H54 (cell line): ENCODE measurements around the gene STC2.
"Not testable (repeated sequence)": the region's sequence is repeated elsewhere in the genome, so short reads cannot be mapped to it uniquely, and the experiment has no call there.

Source experiments
- DNase-seq: peaks from one replicate; pipeline ENCODE4 v3.0.0; 2011; ENCODE audit warnings: low spot score, mixed read lengths; ENCODE audit not compliant: insufficient read length
- FAIRE-seq: peaks from 3 replicates; lab custom pipeline; 2011; peaks lifted over from hg19 to GRCh38; lab: Jason Lieb, UNC
- POLR2A ChIP-seq: IDR thresholded peaks from 2 replicates; pipeline ENCODE4 v1.6.1; 2011; ENCODE audit warnings: low read depth, mild to moderate bottlenecking, low read length

The STC2 gene

DNA sequence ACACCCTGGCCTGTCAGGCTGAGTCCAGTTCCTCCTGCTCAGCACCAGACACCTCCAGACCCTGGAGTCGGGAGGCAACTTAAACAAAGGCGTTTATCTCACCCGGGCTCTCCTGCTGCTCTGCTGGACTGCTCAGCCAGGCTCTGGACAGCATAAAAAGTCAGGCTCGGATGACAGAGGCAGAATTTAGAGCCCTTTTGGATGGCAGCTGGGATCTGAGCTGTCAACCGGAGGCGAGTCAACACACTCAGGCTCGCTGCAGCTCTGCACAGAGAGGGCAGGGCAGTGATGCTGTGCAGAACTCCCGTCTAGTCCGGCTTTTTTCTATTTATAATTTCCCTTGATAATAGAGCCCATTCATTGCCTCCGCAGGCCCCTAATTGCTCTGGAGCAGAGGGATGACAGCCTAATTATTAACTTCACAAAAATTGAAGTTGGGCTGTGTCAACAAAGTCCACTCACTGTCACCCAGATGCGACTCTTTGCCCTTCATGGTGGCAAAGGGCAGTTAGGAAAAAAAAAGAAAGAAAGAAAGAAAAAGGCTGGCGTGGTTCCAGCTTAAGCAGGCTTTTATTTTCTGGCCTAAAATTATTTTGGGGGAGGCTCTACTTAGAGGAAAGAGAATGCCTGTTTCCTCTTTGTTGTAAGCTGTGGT lies 37.6 kb downstream of the STC2 start:
- TF ChIP-seq POLR2A: no peak
- no peak for FAIRE-seq
- no peak for DNase-seq

DNA sequence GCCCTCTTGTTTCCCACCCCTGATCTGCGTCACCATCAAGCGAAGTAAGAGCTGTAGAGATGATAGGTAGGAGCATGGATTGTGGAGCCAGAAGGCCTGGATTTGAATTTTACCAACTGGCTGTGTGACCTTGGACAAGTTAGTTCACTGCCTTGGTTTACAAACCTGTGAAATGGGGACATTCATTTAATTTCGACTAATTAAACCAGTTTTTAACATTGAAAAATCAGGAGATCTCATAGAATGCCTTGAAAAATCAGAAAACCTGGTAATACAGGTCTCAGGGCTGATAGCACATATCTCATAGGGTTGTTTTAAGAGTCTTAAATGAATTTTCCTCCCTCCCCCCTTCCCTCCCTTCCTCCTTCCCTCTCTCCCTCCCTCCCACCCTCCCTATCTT lies 38.8 kb downstream of the STC2 start:
- no peak for TF ChIP-seq POLR2A
- FAIRE-seq (no peak), DNase-seq (no peak)

DNA sequence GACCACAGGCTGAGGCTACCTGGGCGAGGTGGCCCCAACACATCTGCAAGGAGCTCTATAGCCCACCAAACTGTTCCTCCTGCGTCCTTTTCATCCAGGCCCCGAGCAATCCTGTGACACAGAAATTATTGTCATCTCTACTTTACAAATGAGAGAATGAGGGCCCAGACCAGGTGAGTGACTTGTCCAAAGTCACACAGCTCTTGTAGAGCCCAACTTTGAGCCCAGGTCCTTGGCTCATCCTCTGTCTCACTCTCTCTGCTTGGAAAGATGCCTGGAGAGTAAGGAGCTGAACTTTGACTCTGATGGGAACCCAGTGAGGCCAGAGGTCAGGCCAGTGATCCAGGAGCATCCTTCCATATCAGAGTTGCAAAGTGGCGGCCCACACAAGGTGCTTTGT lies 39.6 kb downstream of the STC2 start:
- no peak for DNase-seq
- no peak for FAIRE-seq
- TF ChIP-seq POLR2A: no peak

DNA sequence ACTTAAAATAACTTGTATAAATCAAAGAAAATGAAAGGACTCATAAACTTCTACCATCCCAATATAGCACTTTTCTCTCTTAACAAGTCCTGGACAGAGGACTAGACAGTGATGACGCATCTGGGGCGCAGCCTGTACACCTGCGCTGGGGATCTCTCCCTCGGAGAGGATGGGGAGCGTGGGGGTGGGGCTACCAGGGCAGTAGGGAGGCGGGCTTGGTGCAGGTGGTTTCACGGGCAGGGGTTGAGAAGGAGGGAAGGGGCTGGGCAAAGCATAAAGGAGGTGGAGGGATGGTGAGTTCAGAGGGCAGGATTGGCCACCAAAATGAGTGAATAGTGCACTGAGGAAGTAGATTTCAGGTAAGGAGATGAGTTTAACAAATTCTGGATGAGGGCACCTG lies 41.1 kb downstream of the STC2 start:
- FAIRE-seq (no peak), DNase-seq (no peak)
- no peak for TF ChIP-seq POLR2A

DNA sequence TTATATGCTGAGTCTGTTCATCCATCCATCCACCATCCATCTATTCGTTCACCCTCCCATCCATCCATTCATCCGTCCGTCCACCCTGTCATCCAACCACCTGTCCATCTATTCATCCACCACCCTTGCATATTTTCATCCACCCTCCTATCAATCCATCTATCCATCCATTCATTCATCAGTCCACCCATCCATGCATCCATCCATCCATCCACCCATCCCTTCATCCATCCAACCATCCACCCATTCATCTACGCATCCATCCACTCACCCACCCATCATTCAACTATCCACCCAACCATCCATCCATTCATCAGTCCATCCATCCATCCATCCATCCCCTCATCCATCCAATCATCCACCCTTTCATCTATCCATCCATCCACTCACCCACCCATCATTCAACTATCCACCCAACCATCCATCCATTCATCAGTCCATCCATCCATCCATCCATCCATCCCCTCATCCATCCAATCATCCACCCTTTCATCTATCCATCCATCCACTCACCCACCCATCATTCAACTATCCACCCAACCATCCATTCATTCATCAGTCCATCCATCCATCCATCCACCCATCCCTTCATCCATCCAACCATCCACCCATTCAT lies 43.8 kb downstream of the STC2 start:
- DNase-seq, FAIRE-seq: not testable (repeated sequence)

DNA sequence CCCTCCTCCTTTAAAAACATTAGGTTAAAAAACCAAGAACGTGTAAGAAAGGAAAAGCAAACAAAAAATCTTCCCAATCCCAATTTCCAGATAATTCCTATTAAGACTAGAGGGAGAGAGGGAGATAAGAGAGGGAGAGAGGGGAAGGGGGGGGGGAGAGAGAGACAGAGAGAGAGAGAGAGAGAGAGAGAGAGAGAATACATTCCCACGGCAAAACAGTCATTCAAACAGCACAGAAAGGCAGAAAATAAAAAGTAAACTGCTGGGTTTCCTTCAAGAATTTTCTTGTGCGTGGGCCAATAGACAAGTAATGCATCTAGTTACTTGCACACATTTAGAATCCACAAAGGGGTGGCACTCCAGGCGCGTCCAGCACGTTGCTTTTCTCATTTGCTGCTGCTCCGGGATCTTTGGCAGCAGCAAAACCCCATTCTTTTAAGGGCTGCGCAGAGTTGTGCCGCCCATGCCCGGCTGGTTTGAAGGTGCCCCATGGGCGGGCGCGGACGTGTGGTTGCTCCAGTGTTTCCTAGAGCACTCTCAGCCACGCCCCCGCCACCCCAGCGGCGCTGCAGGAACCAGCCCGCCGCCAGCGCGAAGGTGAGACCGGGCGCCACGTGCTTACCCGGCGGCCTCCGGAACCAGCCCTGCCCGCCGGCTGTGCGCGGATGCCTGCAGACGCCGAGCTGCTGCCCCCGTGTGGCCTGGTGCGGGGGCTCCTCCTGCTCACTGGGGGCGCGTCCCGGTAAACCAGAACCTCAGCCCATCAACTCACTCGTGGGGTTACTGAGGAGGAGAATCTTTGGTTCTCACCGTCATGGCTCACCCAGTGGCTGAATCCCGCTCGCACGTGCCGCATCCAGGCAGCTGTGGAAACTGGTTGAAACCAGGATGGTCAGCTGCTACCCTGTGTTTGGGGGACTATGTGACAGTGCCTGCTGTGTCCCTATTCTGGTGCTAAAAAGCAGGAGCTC lies 44.6 kb downstream of the STC2 start:
- TF ChIP-seq POLR2A: no peak
- FAIRE-seq: no peak
- DNase-seq: peak; percentile 85

DNA sequence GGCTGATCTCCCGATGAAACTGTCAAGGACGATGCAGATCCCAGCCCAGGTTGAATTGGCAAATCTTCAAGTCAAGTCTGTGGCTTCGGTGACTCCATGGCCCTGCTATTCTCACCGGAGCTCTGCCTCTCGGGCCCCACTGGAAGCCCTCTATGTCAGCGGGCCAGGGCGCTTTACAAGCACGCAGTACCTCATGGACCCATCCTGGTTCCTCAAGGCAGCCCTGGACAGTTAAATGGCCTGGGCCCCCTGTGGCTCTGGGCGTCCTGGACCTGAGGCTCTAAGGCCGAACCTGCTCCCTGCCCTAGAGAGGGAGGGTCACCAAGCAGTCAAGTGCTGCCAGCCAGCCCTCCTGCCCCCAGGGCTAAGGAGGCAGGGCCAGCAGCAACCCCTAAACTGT lies 45.3 kb downstream of the STC2 start:
- no peak for FAIRE-seq
- TF ChIP-seq POLR2A: no peak
- no peak for DNase-seq

DNA sequence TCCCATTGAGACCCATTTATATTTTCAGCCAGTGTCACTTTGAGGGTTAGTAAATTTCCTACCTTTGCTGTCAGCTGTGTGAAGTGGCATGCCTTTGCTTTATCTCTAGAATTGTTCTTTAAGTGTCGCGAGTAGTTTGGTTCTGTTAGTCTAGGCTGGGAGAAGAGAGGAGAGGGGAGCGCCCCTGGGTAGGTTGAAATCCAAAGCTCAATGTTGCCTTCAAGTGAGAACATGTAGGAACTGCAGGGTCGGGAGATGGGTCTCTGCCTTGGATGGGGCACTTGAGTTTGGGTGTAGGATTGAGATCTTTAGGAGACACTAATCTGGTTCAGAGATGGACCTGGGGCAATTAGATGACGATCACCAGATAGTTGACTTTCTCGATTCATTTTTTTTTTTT lies 46.3 kb downstream of the STC2 start:
- DNase-seq (no peak), FAIRE-seq (no peak)
- no peak for TF ChIP-seq POLR2A

DNA sequence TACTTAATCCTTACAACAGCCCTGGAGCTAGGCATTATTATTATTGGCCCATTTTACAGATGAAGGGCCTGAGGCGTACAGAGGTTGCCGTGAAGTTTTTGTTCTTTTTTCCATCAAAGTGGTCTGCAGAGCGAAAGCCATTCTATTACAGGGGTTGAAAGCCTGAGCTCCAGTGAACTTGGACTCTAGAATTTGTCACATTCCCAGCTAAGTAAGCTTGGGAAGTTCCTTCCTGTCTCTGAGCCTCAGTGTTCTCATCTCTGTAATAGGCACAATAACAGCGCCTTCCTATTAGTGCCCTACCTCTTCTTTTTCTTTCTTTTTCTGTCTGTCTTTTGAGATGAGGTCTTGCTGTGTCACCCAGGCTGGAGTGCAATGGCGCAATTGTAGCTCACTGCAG lies 49.0 kb downstream of the STC2 start:
- FAIRE-seq: no peak
- no peak for DNase-seq
- TF ChIP-seq POLR2A: no peak

DNA sequence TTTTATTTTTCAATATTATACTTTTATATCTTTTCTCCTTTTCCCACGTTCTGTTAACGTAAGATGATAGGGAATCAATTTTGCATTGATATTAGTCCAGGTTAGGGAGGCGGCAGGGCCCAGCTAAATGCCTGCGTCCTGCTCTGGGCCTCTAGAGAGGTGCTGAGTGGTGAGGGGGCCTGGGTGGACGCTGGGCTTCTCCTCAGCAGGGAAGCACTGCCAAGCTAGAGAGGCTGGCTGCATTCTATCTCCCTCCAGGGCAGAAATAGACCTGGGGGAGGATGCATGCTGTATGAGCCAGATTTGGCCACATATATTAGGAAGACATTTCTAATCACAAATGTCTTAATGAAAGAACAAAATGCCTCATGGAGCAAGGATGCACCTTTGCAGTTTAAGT lies 49.6 kb downstream of the STC2 start:
- no peak for TF ChIP-seq POLR2A
- FAIRE-seq: no peak
- no peak for DNase-seq

DNA sequence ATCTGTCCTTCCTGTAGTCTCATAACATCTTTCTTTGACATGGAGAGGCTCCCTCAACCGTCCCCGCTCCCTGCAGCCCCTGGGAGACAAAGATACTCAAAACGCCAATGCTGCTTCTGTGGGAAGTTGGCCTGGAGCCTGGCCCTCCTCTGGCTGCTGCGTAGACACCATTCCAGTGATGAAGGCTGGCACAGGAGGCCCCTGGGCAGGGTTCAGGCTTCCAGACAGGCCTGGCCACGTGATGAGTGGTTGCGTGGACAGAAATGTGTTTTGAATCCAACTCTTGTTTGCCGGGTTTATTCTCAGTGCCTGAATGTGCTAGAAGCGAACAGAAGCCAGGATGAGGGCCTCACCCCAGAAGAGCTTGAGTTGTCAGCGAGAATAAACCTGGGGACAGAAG lies 50.0 kb downstream of the STC2 start:
- DNase-seq (no peak), FAIRE-seq (no peak)
- TF ChIP-seq POLR2A: no peak

DNA sequence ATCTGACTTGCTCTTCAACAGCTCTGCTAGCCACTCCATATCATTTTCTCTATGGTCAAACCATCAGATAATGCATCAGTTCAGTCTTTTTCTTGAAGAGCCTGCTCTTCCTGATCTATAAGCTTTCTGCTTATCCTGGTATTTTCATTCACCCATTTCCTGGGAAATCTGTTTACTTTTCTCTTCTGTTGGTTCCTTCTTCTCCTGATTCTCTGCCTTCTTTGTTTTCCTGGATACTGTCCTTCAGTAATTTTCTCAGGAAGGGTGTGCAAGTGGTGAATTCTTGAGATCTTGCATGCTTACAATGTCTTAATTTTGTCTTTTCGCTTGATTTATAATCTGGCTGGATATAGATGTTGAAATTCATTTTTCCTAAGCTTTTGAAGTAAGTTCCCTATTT lies 53.4 kb downstream of the STC2 start:
- DNase-seq (no peak), FAIRE-seq (no peak)
- TF ChIP-seq POLR2A: no peak

DNA sequence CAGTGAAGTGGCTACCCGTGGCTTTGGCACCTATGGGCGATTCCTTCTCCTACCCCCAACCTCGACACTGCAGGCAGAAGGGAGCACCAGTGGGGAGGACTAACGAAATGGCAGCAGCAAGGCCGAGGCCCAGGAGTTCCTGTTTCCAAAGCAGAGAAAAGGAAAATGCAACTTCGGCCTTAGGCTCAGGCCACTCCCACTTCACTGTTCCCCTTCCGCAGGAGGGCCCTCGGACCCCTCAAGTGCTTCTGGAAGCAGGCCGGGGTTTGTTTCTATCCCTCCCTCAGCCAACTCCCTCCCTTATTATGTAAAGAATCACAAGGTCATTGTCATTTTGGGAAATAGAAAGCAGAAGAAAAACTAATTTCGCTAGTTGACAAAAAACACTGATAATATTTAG lies 56.8 kb downstream of the STC2 start:
- FAIRE-seq (no peak), DNase-seq (no peak)
- TF ChIP-seq POLR2A: no peak

DNA sequence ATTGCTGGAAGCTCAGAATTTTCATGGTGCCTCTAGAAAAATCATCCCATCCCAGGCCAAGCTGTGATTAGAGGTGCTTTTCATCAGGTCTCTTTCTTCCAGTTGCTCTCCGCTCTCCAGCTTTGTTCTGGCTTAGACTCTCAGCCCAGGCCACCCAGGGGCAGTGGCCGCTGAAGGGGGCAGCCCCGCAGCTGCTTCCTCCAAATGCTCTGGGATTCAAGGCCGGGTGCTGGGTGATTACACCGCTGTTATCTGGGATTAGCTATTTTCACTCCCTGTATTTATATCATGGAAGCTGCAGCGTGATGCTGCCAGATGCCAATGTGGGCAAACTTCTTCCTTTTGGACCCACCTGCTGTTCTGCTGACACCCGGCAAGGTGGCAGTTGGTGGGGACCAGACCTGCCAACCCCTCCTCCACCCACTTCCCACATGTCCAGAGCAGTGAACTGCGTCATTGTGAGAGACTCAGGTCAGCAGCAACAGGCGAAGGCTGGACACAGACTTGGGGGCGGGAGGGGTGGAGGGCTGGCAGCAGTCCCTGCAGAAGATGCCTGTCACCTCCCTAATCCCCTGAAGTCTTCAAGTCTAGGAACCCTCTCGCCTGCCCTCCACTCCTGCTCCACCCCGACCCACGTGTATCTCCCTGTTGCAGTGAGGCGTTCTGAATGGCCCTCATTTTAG lies 59.3 kb downstream of the STC2 start:
- FAIRE-seq (no peak), DNase-seq (no peak)
- TF ChIP-seq POLR2A: no peak
